GM19239 (cell line): ENCODE data around the gene ITGB1.
"Not testable (repeated sequence)": the region's sequence is repeated elsewhere in the genome, so short reads cannot be mapped to it uniquely, and the experiment has no call there.

ENCODE experiments used
- DNase-seq: peaks from one replicate; pipeline ENCODE4 v3.0.0; 2011; ENCODE audit warnings: low spot score; ENCODE audit not compliant: insufficient read length
- FAIRE-seq: peaks from 2 replicates; lab custom pipeline; 2011; peaks lifted over from hg19 to GRCh38; lab: Jason Lieb, UNC

Gene ITGB1

GRCh38 chr10:32895200-32895968 is 62.6 kb downstream of the ITGB1 start:
- FAIRE-seq, DNase-seq: not testable (repeated sequence)

- FAIRE-seq: no peak
- DNase-seq: no peak
Measured at GRCh38 chr10:32893916-32894664, 63.9 kb downstream of the ITGB1 start.

GRCh38 chr10:32893434-32893833 is 64.6 kb downstream of the ITGB1 start:
- FAIRE-seq: no peak

GRCh38 chr10:32891261-32891660 is 66.8 kb downstream of the ITGB1 start:
- no peak for DNase-seq
- FAIRE-seq: no peak

More at GRCh38 chr10:32893434-32893833, 64.6 kb downstream of the ITGB1 start:
- no peak for DNase-seq

- FAIRE-seq (no peak), DNase-seq (no peak)
Measured at GRCh38 chr10:32890444-32890843, 67.6 kb downstream of the ITGB1 start.

GRCh38 chr10:32889631-32890212 is 68.3 kb downstream of the ITGB1 start:
- DNase-seq: no peak
- peak; percentile 4 for FAIRE-seq

- DNase-seq (no peak), FAIRE-seq (no peak)
Measured at GRCh38 chr10:32888161-32888927, 69.7 kb downstream of the ITGB1 start.

GRCh38 chr10:32887481-32887880 is 70.5 kb downstream of the ITGB1 start:
- no peak for DNase-seq
- FAIRE-seq: no peak

- FAIRE-seq (no peak), DNase-seq (no peak)
Measured at GRCh38 chr10:32882076-32882475, 76.0 kb downstream of the ITGB1 start.

- FAIRE-seq (no peak), DNase-seq (no peak)
Measured at GRCh38 chr10:32878646-32879045, 79.4 kb downstream of the ITGB1 start.

GRCh38 chr10:32877915-32878314 is 80.1 kb downstream of the ITGB1 start:
- no peak for FAIRE-seq
- DNase-seq: no peak

- DNase-seq (no peak), FAIRE-seq (no peak)
Measured at GRCh38 chr10:32865170-32865569, 92.9 kb downstream of the ITGB1 start.

- FAIRE-seq: no peak
- DNase-seq: no peak
Measured at GRCh38 chr10:32854435-32854834, 103.6 kb downstream of the ITGB1 start.

GRCh38 chr10:32851301-32851700 is 106.7 kb downstream of the ITGB1 start:
- no peak for DNase-seq
- no peak for FAIRE-seq
